SK-N-SH (cell line): ENCODE measurements around the gene ZNF407. TPM values are rescaled to one million over a fixed set of nuclear protein-coding genes. Genes with fewer than 3 reads are reported as not detected.

Experiments
- CTCF ChIA-PET: fragments of 300-600, 350-600 bp; formaldehyde crosslinking; extraction: SDS; loops from one replicate; lab custom pipeline; 2021; lab: Yijun Ruan, JAX
- POLR2A ChIA-PET: fragments of 350-600 bp; sonication (Branson Sonifier 250); formaldehyde crosslinking; extraction: SDS; loops from one replicate; lab custom pipeline; 2020; ENCODE audit warnings: antibody characterized with exemption, inconsistent platforms; lab: Yijun Ruan, JAX
- DNase-seq: peaks from one replicate; pipeline ENCODE4 v3.0.0; 2012
- H2AFZ ChIP-seq: fragments of 200-600 bp; sonication (generic); 2 replicates; pipeline ENCODE4 v1.8.1; 2016; ENCODE audit warnings: antibody characterized with exemption, mild to moderate bottlenecking, low read depth
- H3F3A ChIP-seq: fragments of 200-600 bp; sonication (generic); replicated peaks from 2 replicates; pipeline ENCODE3; 2016; ENCODE audit warnings: antibody characterized with exemption, mild to moderate bottlenecking; ENCODE audit not compliant: insufficient read depth
- H3K27ac ChIP-seq, 2 experiments: fragments of 200-500 bp in 1 of 2; fragments of 200-600 bp in 1 of 2; sonication (Bioruptor generic) in 1 of 2; sonication (generic), shearing (Covaris generic) in 1 of 2; 2 replicates each; pipeline versions ENCODE4 v1.5.1 to v1.6.1; 2014 to 2016; ENCODE audit warnings: low read depth in 2 of 2, inconsistent platforms in 1 of 2, low read length in 1 of 2, mild to moderate bottlenecking in 1 of 2, mixed read lengths in 1 of 2
- H3K27me3 ChIP-seq: fragments of 200-600 bp; sonication (generic), shearing (Covaris generic); 2 replicates; pipeline ENCODE4 v1.6.1; 2016; ENCODE audit warnings: mixed run types; ENCODE audit not compliant: insufficient read depth
- H3K36me3 ChIP-seq, 2 experiments: fragments of 200-500 bp in 1 of 2; fragments of 200-600 bp in 1 of 2; sonication (Bioruptor generic) in 1 of 2; sonication (generic) in 1 of 2; replicated peaks in 1 of 2; 2 replicates each; pipeline versions ENCODE3 to v1.5.1; 2014 to 2016; ENCODE audit warnings: low read length in 1 of 2, mild to moderate bottlenecking in 1 of 2; ENCODE audit not compliant: insufficient read depth in 2 of 2, control insufficient read depth in 1 of 2
- H3K4me1 ChIP-seq, 2 experiments: fragments of 200-500 bp in 1 of 2; fragments of 200-600 bp in 1 of 2; sonication (Bioruptor generic) in 1 of 2; sonication (generic), shearing (Covaris generic) in 1 of 2; 2 replicates each; pipeline versions ENCODE4 v1.5.1 to v1.6.1; 2014 to 2016; ENCODE audit warnings: low read depth in 1 of 2, low read length in 1 of 2, mixed run types in 1 of 2; ENCODE audit not compliant: insufficient read depth in 2 of 2, control insufficient read depth in 1 of 2
- H3K4me2 ChIP-seq: fragments of 200-600 bp; sonication (generic), shearing (Covaris generic); 2 replicates; pipeline ENCODE4 v1.6.1; 2017; ENCODE audit warnings: mixed run types
- H3K4me3 ChIP-seq, 2 experiments: fragments of 200-500 bp in 1 of 2; fragments of 200-600 bp in 1 of 2; sonication (Bioruptor generic) in 1 of 2; sonication (generic), shearing (Covaris generic) in 1 of 2; 2 replicates each; pipeline versions ENCODE4 v1.5.1 to v1.8.1; 2014 to 2016; ENCODE audit warnings: low read depth in 2 of 2, inconsistent platforms in 1 of 2, low read length in 1 of 2, mild to moderate bottlenecking in 1 of 2, mixed read lengths in 1 of 2, moderate library complexity in 1 of 2
- H3K79me2 ChIP-seq: fragments of 200-600 bp; sonication (generic); 2 replicates; pipeline ENCODE4 v1.8.1; 2017; ENCODE audit warnings: mild to moderate bottlenecking; ENCODE audit not compliant: insufficient read depth
- H3K9ac ChIP-seq: fragments of 200-600 bp; sonication (generic); 2 replicates; pipeline ENCODE4 v1.6.1; 2017; ENCODE audit warnings: mixed run types
- H3K9me2 ChIP-seq: fragments of 200-600 bp; sonication (generic); 2 replicates; pipeline ENCODE4 v1.6.1; 2017; ENCODE audit warnings: mixed run types
- H3K9me3 ChIP-seq: fragments of 200-600 bp; sonication (generic); 2 replicates; pipeline ENCODE4 v1.6.1; 2017; ENCODE audit warnings: mixed run types, mild to moderate bottlenecking, moderate library complexity
- H4K20me1 ChIP-seq: fragments of 200-600 bp; sonication (generic); 2 replicates; pipeline ENCODE4 v1.6.1; 2017; ENCODE audit warnings: mild to moderate bottlenecking, mixed run types; ENCODE audit not compliant: insufficient read depth
- CTCF ChIP-seq: fragments of 200-600 bp; sonication (generic); IDR thresholded peaks from 2 replicates; pipeline ENCODE4 v1.6.1; 2017; ENCODE audit warnings: antibody characterized with exemption, mild to moderate bottlenecking, moderate library complexity
- EP300 ChIP-seq, 2 experiments: IDR thresholded peaks; 2 replicates each; pipeline versions ENCODE4 v1.4.0 to v1.6.1; 2012; ENCODE audit warnings: borderline replicate concordance in 1 of 2, low read depth in 1 of 2, low read length in 1 of 2
- FOSL2 ChIP-seq: IDR thresholded peaks from 2 replicates; pipeline ENCODE4 v1.4.0; 2012; ENCODE audit warnings: low read depth, mild to moderate bottlenecking, moderate library complexity, borderline replicate concordance
- GABPA ChIP-seq: IDR thresholded peaks from 2 replicates; pipeline ENCODE4 v1.4.0; 2012; ENCODE audit warnings: low read depth, mild to moderate bottlenecking
- GATA2 ChIP-seq: sonication (generic); formaldehyde crosslinking; IDR thresholded peaks from 2 replicates; pipeline ENCODE4 v1.5.0; 2020; ENCODE audit warnings: mild to moderate bottlenecking, missing genetic modification reagents
- JUND ChIP-seq: IDR thresholded peaks from 2 replicates; pipeline ENCODE4 v1.4.0; 2012
- MAX ChIP-seq: IDR thresholded peaks from 2 replicates; pipeline ENCODE4 v1.4.0; 2012; ENCODE audit warnings: low read depth
- MEF2A ChIP-seq: IDR thresholded peaks from 2 replicates; pipeline ENCODE4 v1.4.0; 2012; ENCODE audit warnings: low read depth, borderline replicate concordance
- MXI1 ChIP-seq: IDR thresholded peaks from 2 replicates; pipeline ENCODE4 v1.6.1; 2012; ENCODE audit warnings: mild to moderate bottlenecking, low read depth, low read length, improper control_type of control experiment
- NRF1 ChIP-seq: IDR thresholded peaks from 2 replicates; pipeline ENCODE4 v1.6.1; 2012; ENCODE audit warnings: low read depth, mild to moderate bottlenecking, low read length
- PBX3 ChIP-seq: IDR thresholded peaks from 2 replicates; pipeline ENCODE4; 2012
- POLR2AphosphoS5 ChIP-seq: IDR thresholded peaks from 2 replicates; pipeline ENCODE4 v1.6.1; 2012; ENCODE audit warnings: low read depth, low read length
- RAD21 ChIP-seq: IDR thresholded peaks from 2 replicates; pipeline ENCODE4 v1.6.1; 2012; ENCODE audit warnings: mild to moderate bottlenecking, low read length
- RCOR1 ChIP-seq: fragments of 150-350 bp; IDR thresholded peaks from 2 replicates; pipeline ENCODE4 v1.6.1; 2017; ENCODE audit warnings: antibody characterized with exemption, low read length
- REST ChIP-seq: IDR thresholded peaks from 2 replicates; pipeline ENCODE4 v1.6.1; 2012; ENCODE audit warnings: mild to moderate bottlenecking, low read depth, low read length, moderate library complexity
- SIN3A ChIP-seq: IDR thresholded peaks from 2 replicates; pipeline ENCODE4 v1.6.1; 2012; ENCODE audit warnings: low read depth, mild to moderate bottlenecking, low read length, moderate library complexity, borderline replicate concordance
- TCF12 ChIP-seq: IDR thresholded peaks from 2 replicates; pipeline ENCODE4 v1.4.0; 2012
- USF2 ChIP-seq: fragments of 150-350 bp; IDR thresholded peaks from 2 replicates; pipeline ENCODE4 v1.6.1; 2017; ENCODE audit warnings: antibody characterized with exemption, low read length, low read depth, borderline replicate concordance
- YY1 ChIP-seq: IDR thresholded peaks from 2 replicates; pipeline ENCODE4 v1.4.0; 2012; ENCODE audit warnings: low read depth, mild to moderate bottlenecking
- WGBS: methylation state at CpG from one replicate; pipeline ENCODE4 v1.1.6; 2017; ENCODE audit warnings: low lambda C conversion rate; 5-methylcytosine and 5-hydroxymethylcytosine counted together
- polyA plus RNA-seq, 3 experiments: library from polyadenylated mRNA; depleted of rRNA; stranded (reverse); fragments of >200 nt; gene quantifications; 2 replicates each; pipeline ENCODE4 v1.2.3, GENCODE V29; 2012

Gene ZNF407
- polyA plus RNA-seq, 1 of the 3 experiments (the other 2 are of a cell fraction): 2.6 TPM

GRCh38 chr18:74899554-74899953 is 301.9 kb downstream of the ZNF407 start:
- no peak overlapping the region for H3K27ac ChIP-seq
- no peak overlapping the region for H3K4me3 ChIP-seq
- ChIA-PET CTCF (interaction anchor here (0.6 kb wide), 1 partner anchor 292 kb away, joined by 4 read pairs; no protein-coding TSS in a partner anchor), POLR2A (no interaction called here)
- H3K9me3 ChIP-seq: no peaks in the 10 kb centered on the region
- DNase-seq: no peak
- WGBS: 85% methylated on average over 5 of the region's 5 CpGs
- no peaks in the 10 kb centered on the region for H3K9me2 ChIP-seq
- H3K36me3 ChIP-seq: peaks cover 0 to 4% of the 10 kb centered on the region in 2 experiments
- H2AFZ ChIP-seq: no peak overlapping the region
- H4K20me1 ChIP-seq: no peaks in the 10 kb centered on the region
- H3K27me3 ChIP-seq: no peaks in the 10 kb centered on the region
- H3K79me2 ChIP-seq: no peaks in the 10 kb centered on the region
- H3F3A ChIP-seq: peaks cover 12% of the 10 kb centered on the region
- H3K4me1 ChIP-seq: peaks cover 3 to 30% of the 10 kb centered on the region in 2 experiments; a peak in 2 of 4 replicates
- no peak overlapping the region for H3K9ac ChIP-seq
- peak overlapping the region; percentile 47; the same call in 1 of the 2 replicates for H3K4me2 ChIP-seq
- TF ChIP-seq EP300 (IDR thresholded peaks at IDR 0.05; ENCODE audit: borderline replicate concordance in 1 of 2, low read depth in 1 of 2, low read length in 1 of 2): no peak
- TF ChIP-seq YY1: no peak
- no peak for TF ChIP-seq POLR2AphosphoS5
- TF ChIP-seq TCF12: no peak
- TF ChIP-seq FOSL2: no peak
- TF ChIP-seq MEF2A: no peak
- no peak for TF ChIP-seq JUND
- TF ChIP-seq GATA2 (CRISPR knock-in tag): no peak
- TF ChIP-seq RAD21: no peak
- no peak for TF ChIP-seq PBX3
- TF ChIP-seq MXI1: no peak
- TF ChIP-seq RCOR1: no peak
- no peak for TF ChIP-seq GABPA
- TF ChIP-seq CTCF: no peak
- TF ChIP-seq SIN3A: no peak
- no peak for TF ChIP-seq USF2
- TF ChIP-seq MAX: no peak
- TF ChIP-seq NRF1: no peak
- TF ChIP-seq REST: no peak
